DOHH2 (cell line): ENCODE measurements around the gene RASSF10.

ENCODE experiments used
- CTCF ChIP-seq: fragments of 200-600 bp; sonication (generic); IDR thresholded peaks from one replicate; pipeline ENCODE4 v1.5.1; 2014; ENCODE audit warnings: antibody characterized with exemption, mild to moderate bottlenecking, low read depth, low read length; ENCODE audit not compliant: poor library complexity, severe bottlenecking
- EZH2phosphoT487 ChIP-seq: fragments of 200-600 bp; sonication (generic); IDR thresholded peaks from 2 replicates; pipeline ENCODE4 v1.6.1; 2017; ENCODE audit warnings: borderline replicate concordance, mild to moderate bottlenecking, antibody characterized with exemption, low read length, moderate library complexity, mixed read lengths

- TF ChIP-seq CTCF: no peak
- TF ChIP-seq EZH2phosphoT487: no peak
Measured at GRCh38 chr11:13023423-13023822, 14.3 kb downstream of the RASSF10 start.
